ENCODE measurements around the gene FETUB.

FETUB gene

DNA sequence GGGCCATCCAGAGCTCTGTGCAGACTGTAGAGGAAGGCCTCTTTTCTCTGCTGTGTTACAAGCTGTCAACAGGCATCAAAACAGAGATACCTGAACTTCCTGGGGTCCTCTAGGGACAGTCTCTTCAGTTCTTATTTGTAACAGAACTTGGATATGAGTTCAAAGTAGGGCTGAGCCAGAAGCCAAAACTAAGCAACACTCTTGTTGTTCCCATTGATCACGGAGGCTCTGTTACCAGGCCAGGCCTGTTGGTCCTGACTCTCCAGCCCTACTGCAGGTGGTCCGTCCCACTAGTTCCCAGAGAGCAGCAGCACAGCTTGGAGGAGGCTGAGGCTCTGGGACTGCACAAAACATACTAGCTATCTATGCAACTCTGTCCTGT, 40.4 kb upstream of the FETUB start:
- Histone ChIP-seq H3K9me3 (ENCODE audit: control insufficient read depth, low read length) (no peaks in the 10 kb centered on the region), H3K27ac (ENCODE audit: insufficient read depth, low read depth, low read length, poor library complexity, severe bottlenecking) (no peak overlapping the region), H3K4me1 (ENCODE audit: control insufficient read depth, insufficient read depth, low read length) (no peaks in the 10 kb centered on the region), H3K4me3 (ENCODE audit: insufficient read depth, low read depth, low read length) (no peak overlapping the region), H3K27me3 (ENCODE audit: control insufficient read depth, insufficient read depth, low read length, poor library complexity, severe bottlenecking) (no peaks in the 10 kb centered on the region), H3K36me3 (ENCODE audit: control insufficient read depth, insufficient read depth, low read length) (no peaks in the 10 kb centered on the region)
- 90 to 92% methylated on average over 2 of the region's 2 CpGs for WGBS, 2 experiments

DNA sequence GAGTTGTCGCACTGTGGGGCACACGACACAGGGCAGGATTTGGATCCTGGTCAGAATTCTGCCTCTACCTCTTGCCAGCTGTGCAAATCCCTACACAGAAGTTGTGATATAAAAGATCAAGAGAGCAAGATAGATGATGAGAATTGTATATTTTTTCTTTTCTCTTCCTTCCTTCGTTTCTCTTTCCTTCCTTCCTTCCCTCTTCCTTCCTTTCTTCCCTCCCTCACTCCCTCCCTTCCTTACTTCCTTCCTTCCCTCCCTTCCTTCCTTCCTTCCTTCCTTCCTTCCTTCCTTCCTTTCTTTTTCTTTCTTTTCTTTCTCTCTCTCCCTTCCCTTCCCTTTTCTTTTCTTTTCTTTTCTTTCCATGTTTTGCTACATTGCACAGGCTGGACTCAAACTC, 39.3 kb upstream of the FETUB start:
- no peaks in the 10 kb centered on the region for H3K27me3 ChIP-seq (ENCODE audit: control insufficient read depth, insufficient read depth, low read length, poor library complexity, severe bottlenecking)
- WGBS, 2 experiments, result 86 to 87% methylated on average over 3 of the region's 3 CpGs
- H3K4me1 ChIP-seq (ENCODE audit: control insufficient read depth, insufficient read depth, low read length), result no peaks in the 10 kb centered on the region
- no peak overlapping the region for H3K27ac ChIP-seq (ENCODE audit: insufficient read depth, low read depth, low read length, poor library complexity, severe bottlenecking)
- no peak overlapping the region for H3K4me3 ChIP-seq (ENCODE audit: insufficient read depth, low read depth, low read length)
- no peaks in the 10 kb centered on the region for H3K36me3 ChIP-seq (ENCODE audit: control insufficient read depth, insufficient read depth, low read length)
- no peaks in the 10 kb centered on the region for H3K9me3 ChIP-seq (ENCODE audit: control insufficient read depth, low read length)

DNA sequence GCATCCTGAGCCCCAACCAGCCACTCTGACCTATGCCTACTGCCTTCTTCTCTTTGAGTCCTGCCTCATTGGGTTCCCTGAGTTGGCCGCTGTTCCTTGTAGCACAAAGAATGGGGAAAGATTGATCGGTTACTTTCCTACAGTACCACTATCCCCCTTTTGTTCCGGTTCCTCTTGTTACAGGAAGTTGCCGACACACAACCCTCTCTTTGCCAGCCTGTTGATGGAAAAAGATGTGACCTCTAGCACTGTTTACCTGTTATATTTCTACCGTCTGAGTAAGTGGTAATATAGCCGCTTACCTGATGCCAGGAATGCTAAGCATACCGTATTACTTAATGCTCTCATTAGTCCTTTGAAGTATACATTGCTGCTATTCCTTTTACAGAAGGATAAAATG, 37.0 kb upstream of the FETUB start:
- Histone ChIP-seq H3K36me3 (ENCODE audit: control insufficient read depth, insufficient read depth, low read length) (no peaks in the 10 kb centered on the region), H3K4me3 (ENCODE audit: insufficient read depth, low read depth, low read length) (no peak overlapping the region), H3K27ac (ENCODE audit: insufficient read depth, low read depth, low read length, poor library complexity, severe bottlenecking) (no peak overlapping the region), H3K27me3 (ENCODE audit: control insufficient read depth, insufficient read depth, low read length, poor library complexity, severe bottlenecking) (no peaks in the 10 kb centered on the region), H3K9me3 (ENCODE audit: control insufficient read depth, low read length) (no peaks in the 10 kb centered on the region), H3K4me1 (ENCODE audit: control insufficient read depth, insufficient read depth, low read length) (no peaks in the 10 kb centered on the region)
- WGBS, 2 experiments, result 95% methylated on average over 7 of the region's 7 CpGs

DNA sequence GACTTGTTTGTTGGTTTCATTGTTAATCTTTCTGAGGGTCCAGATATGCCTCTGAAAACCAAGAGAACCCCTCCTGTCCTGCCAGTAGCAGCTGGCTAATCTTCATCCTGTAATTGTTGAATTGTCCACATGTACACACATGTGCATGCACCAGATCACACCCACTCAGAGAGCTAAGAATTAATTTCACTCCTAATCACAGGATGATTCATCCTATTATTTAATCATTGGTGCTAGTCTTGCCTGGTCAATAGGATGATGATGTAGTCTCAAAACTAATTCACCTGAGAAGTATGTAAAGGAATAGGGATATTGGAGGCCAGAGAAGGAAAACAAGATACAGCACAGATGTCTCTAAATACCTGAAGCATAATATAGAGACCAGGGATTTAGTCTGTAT, 35.1 kb upstream of the FETUB start:
- no peaks in the 10 kb centered on the region for H3K36me3 ChIP-seq (ENCODE audit: control insufficient read depth, insufficient read depth, low read length)
- no peak overlapping the region for H3K4me3 ChIP-seq (ENCODE audit: insufficient read depth, low read depth, low read length)
- no peaks in the 10 kb centered on the region for H3K9me3 ChIP-seq (ENCODE audit: control insufficient read depth, low read length)
- no peaks in the 10 kb centered on the region for H3K27me3 ChIP-seq (ENCODE audit: control insufficient read depth, insufficient read depth, low read length, poor library complexity, severe bottlenecking)
- H3K4me1 ChIP-seq (ENCODE audit: control insufficient read depth, insufficient read depth, low read length), result no peaks in the 10 kb centered on the region
- no peak overlapping the region for H3K27ac ChIP-seq (ENCODE audit: insufficient read depth, low read depth, low read length, poor library complexity, severe bottlenecking)

DNA sequence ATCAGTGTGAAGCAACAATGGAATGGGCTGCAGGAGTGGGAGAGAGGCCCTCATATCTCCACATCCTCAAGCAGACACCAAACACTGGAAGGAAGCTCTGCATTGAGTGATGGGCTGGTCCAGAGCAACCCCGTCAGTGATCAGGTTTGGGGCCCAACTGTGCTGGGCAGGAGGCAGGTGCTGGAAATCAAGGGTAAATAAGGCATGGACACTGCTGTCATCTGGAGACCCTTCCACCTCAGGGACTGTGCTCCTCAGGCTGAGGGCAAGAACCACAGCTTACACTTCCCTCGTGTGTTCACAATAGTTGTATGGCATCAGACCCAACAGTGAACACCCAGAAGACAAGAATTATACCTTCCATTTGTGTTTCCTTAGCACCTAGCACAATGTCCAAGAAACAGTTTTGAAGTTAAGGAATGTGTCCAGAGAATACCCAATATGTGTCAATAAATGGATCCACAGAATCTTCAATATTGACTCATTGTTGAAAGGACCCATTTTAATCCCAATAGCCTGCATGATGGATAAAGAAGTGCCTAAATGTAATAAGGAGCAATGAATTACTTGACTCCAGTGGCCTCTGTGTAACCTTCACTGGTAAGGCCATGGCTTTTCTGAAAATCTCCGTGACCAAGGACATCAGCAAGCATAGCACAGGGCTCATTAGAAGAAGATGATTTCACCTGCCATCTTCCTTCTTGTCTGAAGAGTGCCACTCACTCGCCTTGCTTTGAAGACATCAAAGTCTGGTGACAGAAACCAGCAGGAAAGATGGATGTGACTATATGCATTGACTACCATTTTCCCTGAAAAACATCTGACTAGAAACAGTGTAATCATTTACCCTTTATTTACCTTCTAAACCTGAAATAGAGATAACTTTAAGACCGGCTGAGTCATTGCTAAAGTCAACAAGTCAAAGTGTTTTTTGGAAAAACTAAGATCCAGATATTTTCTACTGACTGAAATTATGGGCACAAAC, 34.3 kb upstream of the FETUB start:
- 94 to 95% methylated on average over 5 of the region's 5 CpGs for WGBS, 2 experiments
- Histone ChIP-seq H3K36me3 (ENCODE audit: control insufficient read depth, insufficient read depth, low read length) (no peaks in the 10 kb centered on the region), H3K4me1 (ENCODE audit: control insufficient read depth, insufficient read depth, low read length) (no peaks in the 10 kb centered on the region), H3K27me3 (ENCODE audit: control insufficient read depth, insufficient read depth, low read length, poor library complexity, severe bottlenecking) (no peaks in the 10 kb centered on the region), H3K4me3 (ENCODE audit: insufficient read depth, low read depth, low read length) (no peak overlapping the region), H3K27ac (ENCODE audit: insufficient read depth, low read depth, low read length, poor library complexity, severe bottlenecking) (no peak overlapping the region), H3K9me3 (ENCODE audit: control insufficient read depth, low read length) (no peaks in the 10 kb centered on the region)

DNA sequence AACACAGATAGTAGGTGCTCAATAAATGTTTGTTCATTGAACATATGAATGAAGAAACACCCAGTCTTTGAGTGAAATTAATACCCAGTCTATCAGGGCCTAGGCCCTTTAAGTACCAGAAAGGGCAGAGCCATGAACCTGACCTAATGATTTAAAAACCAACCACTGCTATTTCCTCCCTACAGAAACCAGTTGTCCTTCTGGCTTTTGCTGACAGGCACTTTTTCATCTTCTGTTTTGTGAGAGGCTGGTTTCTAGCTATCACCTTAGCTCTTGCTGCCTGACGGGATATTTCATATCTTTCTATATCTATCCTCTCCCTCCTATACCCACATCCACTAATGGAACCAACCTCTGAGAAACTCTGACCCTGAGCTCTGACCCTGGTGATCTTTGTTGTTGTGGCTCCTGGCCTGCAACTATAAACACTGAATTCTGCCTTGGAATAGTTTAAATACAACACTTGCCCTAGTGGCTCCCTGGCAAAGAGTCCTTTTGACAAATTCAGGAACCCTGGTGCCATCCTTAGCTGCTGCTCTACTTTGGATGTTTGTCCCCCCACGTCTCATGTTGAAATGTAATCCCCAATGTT, 31.5 kb upstream of the FETUB start:
- no peaks in the 10 kb centered on the region for H3K27me3 ChIP-seq (ENCODE audit: control insufficient read depth, insufficient read depth, low read length, poor library complexity, severe bottlenecking)
- H3K4me1 ChIP-seq (ENCODE audit: control insufficient read depth, insufficient read depth, low read length), result no peaks in the 10 kb centered on the region
- no peaks in the 10 kb centered on the region for H3K36me3 ChIP-seq (ENCODE audit: control insufficient read depth, insufficient read depth, low read length)
- no peak overlapping the region for H3K4me3 ChIP-seq (ENCODE audit: insufficient read depth, low read depth, low read length)
- 87 to 92% methylated on average over 2 of the region's 2 CpGs for WGBS, 2 experiments
- no peak overlapping the region for H3K27ac ChIP-seq (ENCODE audit: insufficient read depth, low read depth, low read length, poor library complexity, severe bottlenecking)
- no peaks in the 10 kb centered on the region for H3K9me3 ChIP-seq (ENCODE audit: control insufficient read depth, low read length)

DNA sequence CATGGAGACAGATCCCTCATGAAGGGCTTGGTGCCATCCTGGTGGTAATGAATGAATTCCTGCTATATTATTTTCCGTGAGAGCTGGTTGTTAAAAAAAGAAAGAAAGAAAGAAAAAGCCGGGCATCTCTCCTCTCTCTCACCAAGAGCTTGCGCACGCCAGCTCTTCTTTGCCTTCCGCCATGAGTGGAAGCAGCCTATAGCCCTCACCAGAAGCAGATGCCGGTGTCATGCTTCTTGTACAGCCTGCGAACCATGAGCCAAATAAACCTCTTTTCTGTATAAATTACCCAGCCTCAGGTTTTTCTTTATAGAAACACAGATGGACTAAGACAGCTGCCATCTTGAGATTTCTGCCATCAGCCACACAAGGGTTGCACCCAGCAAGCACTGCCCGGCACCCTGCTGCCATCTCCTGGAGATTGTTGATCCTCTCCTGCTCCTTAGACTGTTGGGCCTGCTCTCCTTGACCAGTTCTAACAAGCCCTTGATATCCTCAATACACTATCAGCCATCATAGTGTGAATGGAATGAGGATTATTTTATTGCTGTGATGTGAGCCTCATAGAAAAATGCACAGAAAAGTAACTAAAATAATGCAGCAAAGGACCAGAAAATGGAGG, 30.8 kb upstream of the FETUB start:
- Histone ChIP-seq H3K36me3 (ENCODE audit: control insufficient read depth, insufficient read depth, low read length) (no peaks in the 10 kb centered on the region), H3K4me3 (ENCODE audit: insufficient read depth, low read depth, low read length) (no peak overlapping the region), H3K27me3 (ENCODE audit: control insufficient read depth, insufficient read depth, low read length, poor library complexity, severe bottlenecking) (no peaks in the 10 kb centered on the region), H3K27ac (ENCODE audit: insufficient read depth, low read depth, low read length, poor library complexity, severe bottlenecking) (no peak overlapping the region), H3K9me3 (ENCODE audit: control insufficient read depth, low read length) (no peaks in the 10 kb centered on the region), H3K4me1 (ENCODE audit: control insufficient read depth, insufficient read depth, low read length) (no peaks in the 10 kb centered on the region)
- WGBS, 2 experiments, result 95% methylated on average over 8 of the region's 8 CpGs

DNA sequence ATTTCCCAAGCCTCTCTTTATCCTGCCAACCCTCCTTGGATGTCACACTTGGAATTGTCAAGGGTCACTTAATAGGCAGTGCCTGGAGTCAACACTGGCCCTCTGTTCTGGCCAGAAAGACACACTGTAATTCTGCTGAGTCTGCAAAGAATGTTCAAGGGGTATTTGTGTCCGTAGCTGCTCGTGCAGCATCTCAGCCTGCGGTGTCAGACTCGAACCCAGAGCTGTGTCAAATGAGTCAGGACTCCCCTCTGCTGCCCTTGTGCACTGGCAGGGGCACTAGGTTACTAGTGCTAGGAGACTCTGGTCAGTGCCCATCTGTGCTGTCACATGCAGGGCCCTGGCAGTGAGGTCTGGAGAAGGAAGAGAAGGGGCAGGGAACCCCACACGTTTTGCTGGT, 28.1 kb upstream of the FETUB start:
- Histone ChIP-seq H3K36me3 (ENCODE audit: control insufficient read depth, insufficient read depth, low read length) (no peaks in the 10 kb centered on the region), H3K27me3 (ENCODE audit: control insufficient read depth, insufficient read depth, low read length, poor library complexity, severe bottlenecking) (peaks cover 2% of the 10 kb centered on the region), H3K9me3 (ENCODE audit: control insufficient read depth, low read length) (no peaks in the 10 kb centered on the region), H3K4me1 (ENCODE audit: control insufficient read depth, insufficient read depth, low read length) (no peaks in the 10 kb centered on the region), H3K27ac (ENCODE audit: insufficient read depth, low read depth, low read length, poor library complexity, severe bottlenecking) (no peak overlapping the region), H3K4me3 (ENCODE audit: insufficient read depth, low read depth, low read length) (no peak overlapping the region)
- WGBS, 2 experiments, result 88 to 91% methylated on average over 5 of the region's 5 CpGs

DNA sequence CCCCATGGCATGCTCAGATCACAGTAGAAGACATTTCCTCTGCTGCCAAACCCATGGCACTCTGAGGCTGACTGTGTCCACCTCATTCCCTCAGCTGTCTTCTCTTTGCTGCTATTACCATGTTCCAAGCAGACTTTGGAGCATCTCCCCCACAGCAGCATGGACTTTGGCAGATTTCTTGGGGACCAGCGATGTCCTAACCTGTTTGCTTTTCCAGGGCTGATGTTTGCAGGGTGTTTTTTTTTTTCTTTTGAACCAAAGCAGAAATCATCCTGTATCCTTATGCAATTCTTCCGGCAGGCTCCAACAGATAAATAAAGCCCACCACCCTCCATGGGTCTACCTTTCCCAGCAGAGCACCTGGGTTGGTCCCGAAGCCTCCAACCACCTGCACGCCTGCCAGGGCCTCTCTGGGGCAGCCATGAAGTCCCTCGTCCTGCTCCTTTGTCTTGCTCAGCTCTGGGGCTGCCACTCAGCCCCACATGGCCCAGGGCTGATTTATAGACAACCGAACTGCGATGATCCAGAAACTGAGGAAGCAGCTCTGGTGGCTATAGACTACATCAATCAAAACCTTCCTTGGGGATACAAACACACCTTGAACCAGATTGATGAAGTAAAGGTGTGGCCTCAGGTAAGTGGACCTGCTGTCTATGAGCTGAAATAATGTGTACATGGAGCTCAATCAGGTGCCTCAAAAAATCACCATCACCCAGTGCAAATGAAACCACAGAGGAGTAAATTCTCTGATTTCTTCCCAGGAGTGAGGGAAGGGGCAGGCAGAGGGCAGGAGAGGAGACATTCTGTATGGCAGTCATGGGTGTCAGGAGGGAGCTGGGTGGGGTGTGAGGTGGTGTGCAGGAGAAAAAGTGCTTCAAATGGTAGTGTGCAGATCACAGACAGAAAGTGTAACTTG, 27.2 kb upstream of the FETUB start, which contains the start of gene AHSG:
TSS of gene AHSG (plus strand) at position 340 of the 916 bp plus-strand sequence. CDS start at position 422, 82 bp downstream.
- no peaks in the 10 kb centered on the region for H3K4me1 ChIP-seq (ENCODE audit: control insufficient read depth, insufficient read depth, low read length)
- H3K27ac ChIP-seq (ENCODE audit: insufficient read depth, low read depth, low read length, poor library complexity, severe bottlenecking), result no peak within 1 kb of the TSS
- H3K36me3 ChIP-seq (ENCODE audit: control insufficient read depth, insufficient read depth, low read length), result no peaks in the 10 kb centered on the region
- H3K9me3 ChIP-seq (ENCODE audit: control insufficient read depth, low read length), result no peaks in the 10 kb centered on the region
- 88 to 89% methylated on average over 7 of the region's 7 CpGs for WGBS, 2 experiments
- peaks cover 11% of the 10 kb centered on the region for H3K27me3 ChIP-seq (ENCODE audit: control insufficient read depth, insufficient read depth, low read length, poor library complexity, severe bottlenecking)
- H3K4me3 ChIP-seq (ENCODE audit: insufficient read depth, low read depth, low read length), result no peak within 1 kb of the TSS
